ENCODE measurements around the gene CD63.
A peak's percentile ranks its signal among the peaks of the same experiment; 100 is the strongest.

CD63 gene

GRCh38 chr12:55739025-55739378 lies 10.2 kb upstream of the CD63 start:
- DNase-seq (ENCODE audit: low spot score) = no peak

- DNase-seq (ENCODE audit: low spot score) = peak; percentile 87
Observed at GRCh38 chr12:55738123-55739024, 9.6 kb upstream of the CD63 start.

- DNase-seq (ENCODE audit: low spot score) = no peak
Observed at GRCh38 chr12:55737581-55738122, 8.8 kb upstream of the CD63 start.

GRCh38 chr12:55736780-55737580 lies 8.2 kb upstream of the CD63 start:
- no peak for DNase-seq (ENCODE audit: low spot score)

- no peak for DNase-seq (ENCODE audit: low spot score)
Observed at GRCh38 chr12:55736076-55736475, 7.3 kb upstream of the CD63 start.

- no peak for DNase-seq (ENCODE audit: low spot score)
Observed at GRCh38 chr12:55734595-55734994, 5.8 kb upstream of the CD63 start.

GRCh38 chr12:55733858-55734257 lies 5.0 kb upstream of the CD63 start:
- DNase-seq (ENCODE audit: low spot score) = no peak

- DNase-seq (ENCODE audit: low spot score) = no peak
Observed at GRCh38 chr12:55733021-55733555, 4.3 kb upstream of the CD63 start.

GRCh38 chr12:55732288-55732687 lies 3.5 kb upstream of the CD63 start:
- DNase-seq (ENCODE audit: low spot score) = no peak

GRCh38 chr12:55729819-55730818 lies 1.3 kb upstream of the CD63 start:
- peak; percentile 77 for DNase-seq (ENCODE audit: low spot score)

- DNase-seq (ENCODE audit: low spot score) = peak; percentile 75
Observed at GRCh38 chr12:55728186-55728938, 447 bp downstream of the CD63 start.

- no peak for DNase-seq (ENCODE audit: low spot score)
Observed at GRCh38 chr12:55727643-55728185, 1.1 kb downstream of the CD63 start.

- DNase-seq (ENCODE audit: low spot score) = no peak
Observed at GRCh38 chr12:55726971-55727370, 1.8 kb downstream of the CD63 start.

GRCh38 chr12:55725556-55725955 lies 3.3 kb downstream of the CD63 start:
- DNase-seq (ENCODE audit: low spot score) = no peak

GRCh38 chr12:55724940-55725309 lies 3.9 kb downstream of the CD63 start:
- no peak for DNase-seq (ENCODE audit: low spot score)

- no peak for DNase-seq (ENCODE audit: low spot score)
Observed at GRCh38 chr12:55724226-55724939, 4.4 kb downstream of the CD63 start.

- no peak for DNase-seq (ENCODE audit: low spot score)
Observed at GRCh38 chr12:55723516-55724225, 5.1 kb downstream of the CD63 start.

- DNase-seq (ENCODE audit: low spot score) = no peak
Observed at GRCh38 chr12:55722948-55723347, 5.9 kb downstream of the CD63 start.

GRCh38 chr12:55721601-55722213 lies 7.1 kb downstream of the CD63 start:
- DNase-seq (ENCODE audit: low spot score) = no peak

Data from putamen (tissue), 1 donor.